NCI-H2081 (cell line): Measurements from ENCODE around the gene GASK1A.
"Not testable (repeated sequence)": the region's sequence is repeated elsewhere in the genome, so short reads cannot be mapped to it uniquely, and the experiment has no call there.

ENCODE experiments used
- DNase-seq, 2 experiments: peaks; one replicate each; lab custom pipeline; 2025; lab: John Stamatoyannopoulos, UW

GASK1A gene

DNA sequence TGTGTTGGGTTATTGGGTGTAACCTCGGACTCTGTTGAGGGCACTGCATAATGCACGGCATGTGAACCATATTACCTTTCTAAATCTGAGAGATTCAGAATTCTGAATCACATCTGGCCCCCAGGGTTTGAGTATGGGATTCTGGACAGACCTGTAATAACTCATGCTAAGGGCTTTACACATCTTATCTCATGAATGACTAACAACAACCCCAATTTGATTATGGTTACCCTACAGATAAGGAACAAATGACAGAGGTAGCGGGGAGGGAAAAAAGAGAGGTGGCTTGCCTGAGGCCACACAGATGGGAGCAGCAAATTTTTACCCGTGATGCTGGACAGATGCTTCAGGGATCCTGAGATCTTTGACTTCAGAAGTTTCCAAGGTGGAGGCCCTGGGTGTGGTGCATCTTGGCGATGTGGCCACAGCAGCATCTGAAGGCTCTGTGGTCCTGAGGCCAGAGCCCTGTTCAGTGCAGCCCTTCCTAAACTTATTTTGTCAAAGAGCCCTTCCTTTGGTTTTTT lies 83.0 kb downstream of the GASK1A start:
- no peak for DNase-seq

DNA sequence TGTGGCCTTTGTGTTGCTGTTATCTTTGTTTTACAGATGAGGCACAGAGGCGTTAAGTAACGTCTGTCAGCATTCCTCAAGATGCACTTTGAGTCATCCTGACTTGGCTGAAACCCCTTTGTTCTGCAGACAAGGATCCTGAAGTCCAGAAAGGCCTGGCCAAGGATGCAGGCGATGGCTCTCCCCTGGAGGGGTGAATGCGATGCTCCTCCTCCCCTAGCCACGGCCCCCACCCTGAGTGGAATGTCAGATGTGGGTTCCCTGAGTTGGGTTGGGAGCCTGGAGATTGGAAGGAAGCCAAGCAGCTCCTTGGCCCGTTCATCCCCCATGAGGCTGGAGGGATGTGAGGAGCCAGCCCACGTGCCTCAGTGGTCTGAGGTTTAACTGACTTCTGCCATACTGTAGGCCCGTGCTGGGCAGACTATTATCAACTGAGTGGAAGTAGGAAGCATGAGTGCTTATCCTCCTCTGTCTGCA lies 83.5 kb downstream of the GASK1A start:
- no peak for DNase-seq

DNA sequence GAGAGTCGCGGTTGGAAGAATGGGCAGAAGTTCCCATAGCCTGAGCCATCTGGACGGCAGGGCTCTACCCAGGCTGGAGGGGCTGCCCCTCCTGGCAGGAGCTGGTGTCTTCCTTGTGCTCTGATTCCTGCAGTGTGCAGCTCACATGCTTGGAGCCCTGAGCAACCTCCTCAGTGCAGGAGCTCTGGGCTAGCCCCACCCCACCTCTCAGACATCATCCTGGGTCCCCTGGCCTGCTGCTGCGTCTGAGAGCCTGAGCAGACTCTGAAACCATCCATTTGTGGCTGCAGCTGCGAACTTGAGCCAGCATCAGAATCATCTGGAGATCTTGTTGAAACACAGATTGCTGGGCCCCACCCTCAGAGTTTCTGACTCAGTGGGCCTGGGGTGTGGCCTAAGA lies 84.0 kb downstream of the GASK1A start:
- no peak for DNase-seq

DNA sequence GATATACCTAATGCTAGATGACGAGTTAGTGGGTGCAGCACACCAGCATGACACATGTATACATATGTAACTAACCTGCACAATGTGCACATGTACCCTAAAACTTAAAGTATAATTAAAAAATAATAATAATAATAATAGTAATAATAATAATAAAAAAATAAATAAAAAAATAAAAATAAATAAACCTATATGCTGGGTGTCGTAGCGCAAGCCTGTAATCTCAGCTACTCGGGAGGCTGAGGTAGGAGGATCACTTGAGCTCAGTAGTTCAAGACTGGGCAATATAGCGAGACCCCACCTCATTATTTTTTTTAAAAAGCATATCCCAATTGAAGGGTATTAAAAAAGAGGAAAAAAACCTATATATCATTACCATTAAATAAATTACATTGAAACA lies 91.6 kb downstream of the GASK1A start:
- not testable (repeated sequence) for DNase-seq

DNA sequence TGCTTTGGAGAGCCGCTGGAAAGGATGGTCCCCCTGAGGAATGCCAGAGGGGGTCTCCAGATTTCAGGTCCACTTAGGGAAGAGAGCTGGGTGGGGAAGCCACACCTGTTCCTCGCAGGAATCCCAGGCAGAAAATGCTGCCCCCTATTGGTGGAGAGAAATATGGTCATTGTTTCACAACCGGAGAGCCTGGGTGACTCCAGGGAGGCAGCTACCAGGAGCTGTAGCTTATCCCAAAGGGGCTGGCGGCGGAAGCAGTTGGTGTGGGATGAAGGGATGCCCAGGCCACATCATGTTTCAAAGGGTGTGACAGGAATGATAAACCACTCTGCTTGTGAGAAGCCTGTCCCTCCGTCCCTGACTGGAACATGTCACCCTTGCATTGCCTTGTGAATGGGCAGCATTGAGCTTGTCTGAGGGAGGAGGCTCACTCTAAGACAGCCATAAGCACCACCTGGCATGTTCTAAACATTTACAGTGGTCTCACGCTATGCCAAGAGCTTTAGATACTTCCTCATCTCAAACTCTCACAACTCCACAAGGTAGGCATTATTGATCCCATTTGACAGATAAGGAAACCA lies 92.3 kb downstream of the GASK1A start:
- DNase-seq, result no peak

DNA sequence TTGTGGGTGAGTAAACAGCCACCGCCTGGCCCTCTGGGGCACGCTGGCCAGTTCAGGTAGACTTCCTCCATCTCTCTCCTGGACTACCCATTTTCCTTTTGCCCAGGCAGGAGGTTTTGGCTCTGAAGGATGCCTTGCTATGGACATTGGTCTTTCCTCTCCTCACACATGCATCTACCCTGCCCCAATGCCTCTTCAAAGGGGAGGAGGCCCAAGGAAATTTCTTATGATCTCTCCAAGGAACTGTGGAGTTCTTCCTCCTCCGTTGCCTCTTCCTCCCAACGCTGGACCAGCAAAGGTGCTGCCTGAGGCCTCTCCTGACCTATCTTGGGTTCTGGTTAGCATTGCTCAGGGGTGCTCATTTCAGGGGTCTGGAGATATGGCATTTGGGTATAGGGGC lies 93.2 kb downstream of the GASK1A start:
- no peak for DNase-seq

DNA sequence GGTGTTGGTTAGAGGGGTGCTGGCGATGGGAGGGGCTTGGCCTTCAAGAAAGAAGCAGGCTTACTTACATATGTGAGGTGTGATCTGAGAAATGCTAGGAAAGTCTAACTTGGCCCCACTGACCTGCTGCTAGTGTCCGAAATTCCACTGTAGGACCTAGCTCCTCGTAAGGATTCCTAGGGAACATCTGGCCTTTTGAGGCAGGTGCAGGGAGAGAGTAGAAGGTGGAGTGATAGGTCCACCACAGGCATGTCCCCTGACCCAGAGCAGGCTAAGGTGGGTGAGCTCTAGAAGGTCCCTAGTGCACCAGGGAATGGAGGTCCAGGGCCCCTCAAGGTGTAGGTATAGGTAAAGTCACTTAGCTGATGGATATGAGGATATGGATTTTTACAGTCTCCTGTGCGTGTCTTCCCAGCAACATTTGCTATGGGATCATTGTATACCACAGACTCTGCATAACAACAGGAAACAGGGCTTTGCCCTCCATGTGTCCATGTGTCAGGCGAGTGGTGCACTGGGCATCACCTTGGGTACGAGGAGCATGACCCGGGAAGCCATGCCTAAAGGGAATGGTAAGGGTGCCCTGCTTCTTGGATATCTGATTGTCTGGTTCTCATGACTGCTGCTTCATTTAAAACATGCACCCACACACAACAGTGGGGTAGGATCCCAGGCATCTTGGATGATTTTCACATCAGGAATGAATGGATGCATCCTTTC lies 94.2 kb downstream of the GASK1A start:
- DNase-seq, result no peak

DNA sequence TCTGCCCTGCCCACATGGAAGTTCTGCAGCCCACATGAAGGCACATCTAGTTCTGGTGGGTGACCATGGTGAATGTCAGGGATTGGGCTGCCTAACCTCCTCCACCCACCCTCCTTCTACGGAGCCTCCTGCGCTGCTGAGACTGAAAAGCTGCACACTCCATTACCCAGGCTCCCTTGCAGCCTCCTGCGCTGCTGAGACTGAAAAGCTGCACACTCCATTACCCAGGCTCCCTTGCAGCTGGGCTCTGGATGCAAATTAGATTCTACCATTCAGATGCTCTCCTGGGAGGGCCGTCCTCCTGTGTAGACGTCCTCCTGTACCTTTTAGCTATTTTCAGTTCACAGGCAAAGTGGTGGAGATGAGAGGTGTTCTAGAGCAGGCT lies 94.7 kb downstream of the GASK1A start:
- DNase-seq, result no peak

DNA sequence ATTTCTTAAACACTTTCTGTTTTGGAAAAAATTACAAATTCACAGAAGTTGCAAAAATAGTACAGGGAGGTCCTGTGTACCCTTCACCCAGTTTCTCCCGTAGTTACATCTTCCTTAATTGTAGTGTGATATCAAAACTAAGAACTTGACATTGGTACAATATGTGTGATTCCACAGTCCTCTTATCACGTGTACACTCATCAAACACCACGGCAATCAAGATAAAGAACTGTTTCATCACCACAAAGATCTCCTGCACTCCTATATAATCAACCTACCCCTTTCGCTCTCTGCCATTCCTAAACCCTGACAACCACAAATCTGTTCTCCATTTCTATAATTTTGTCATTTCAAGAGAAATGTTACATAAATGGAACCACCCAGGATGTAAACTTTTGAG lies 95.4 kb downstream of the GASK1A start:
- no peak for DNase-seq

DNA sequence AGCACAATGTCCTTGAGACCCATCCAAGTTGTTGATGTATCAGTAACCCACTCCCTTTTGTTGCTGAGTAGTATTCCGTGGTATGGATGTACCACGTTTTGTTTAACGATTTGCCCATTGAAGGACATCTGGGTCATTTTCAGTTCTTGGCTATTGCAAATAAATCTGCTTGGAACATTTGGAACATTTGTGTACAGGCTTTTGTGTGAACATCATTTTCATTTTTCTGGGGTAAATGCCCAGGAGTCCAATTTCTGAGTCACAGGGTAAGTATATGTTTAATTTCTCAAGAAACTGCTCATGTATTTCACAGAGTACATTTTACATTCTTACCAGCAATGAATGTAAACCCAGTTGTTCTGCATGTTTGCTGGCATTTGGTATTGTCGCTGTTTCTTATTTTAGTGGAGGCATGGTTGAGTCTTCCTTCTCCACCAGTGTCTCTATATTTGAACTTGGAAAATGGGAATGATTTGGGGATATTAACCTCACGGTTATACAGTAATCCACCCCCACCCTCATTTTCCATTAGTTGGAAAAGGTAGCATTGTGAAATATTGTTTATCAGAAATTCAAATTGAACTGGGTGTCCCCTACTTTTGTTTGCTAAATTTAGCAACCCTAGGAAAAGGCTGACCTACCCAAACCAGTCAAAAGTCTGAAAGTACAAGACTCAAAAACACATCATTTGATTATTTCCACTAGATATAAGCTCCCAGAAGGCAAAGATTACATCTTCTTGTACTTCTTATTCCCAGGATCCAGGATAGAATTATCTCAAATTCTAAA lies 96.0 kb downstream of the GASK1A start:
- no peak for DNase-seq

DNA sequence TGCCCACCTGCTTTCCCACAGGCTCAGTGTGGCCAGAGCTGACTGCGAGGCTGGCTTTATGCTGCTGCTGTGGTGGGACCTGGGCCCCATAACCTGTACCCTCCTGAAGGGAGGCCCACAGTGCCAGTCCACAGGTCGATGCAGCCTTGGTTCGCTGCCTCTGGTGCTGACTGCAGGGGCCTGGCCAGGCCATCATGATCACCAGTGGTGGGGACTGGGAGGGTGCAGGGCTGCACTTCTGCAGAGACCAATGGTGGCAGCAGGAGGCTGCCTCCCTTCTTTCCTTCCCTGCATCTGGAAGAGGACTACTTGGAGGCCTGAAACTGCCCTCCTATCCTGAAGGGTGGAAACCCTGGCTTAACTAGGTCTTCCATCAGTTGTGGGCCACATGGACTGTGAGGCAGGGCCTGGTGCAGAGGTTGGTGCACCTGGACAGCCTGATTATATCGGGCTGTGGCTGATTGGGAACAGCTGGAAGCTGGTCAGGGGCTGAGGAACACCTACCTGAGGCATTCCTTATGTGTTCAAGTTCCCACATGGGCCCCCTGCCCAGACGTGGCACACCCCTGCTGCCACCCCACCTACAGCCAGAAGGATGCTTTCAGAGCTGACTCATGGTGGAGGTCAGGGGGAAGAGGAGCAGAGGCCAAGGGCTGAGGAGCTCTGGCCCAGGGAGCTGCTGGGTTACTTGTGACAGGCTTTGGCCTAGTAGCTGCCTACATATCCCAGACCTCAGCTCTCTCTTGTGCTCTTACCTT lies 97.0 kb downstream of the GASK1A start:
- DNase-seq, result no peak

DNA sequence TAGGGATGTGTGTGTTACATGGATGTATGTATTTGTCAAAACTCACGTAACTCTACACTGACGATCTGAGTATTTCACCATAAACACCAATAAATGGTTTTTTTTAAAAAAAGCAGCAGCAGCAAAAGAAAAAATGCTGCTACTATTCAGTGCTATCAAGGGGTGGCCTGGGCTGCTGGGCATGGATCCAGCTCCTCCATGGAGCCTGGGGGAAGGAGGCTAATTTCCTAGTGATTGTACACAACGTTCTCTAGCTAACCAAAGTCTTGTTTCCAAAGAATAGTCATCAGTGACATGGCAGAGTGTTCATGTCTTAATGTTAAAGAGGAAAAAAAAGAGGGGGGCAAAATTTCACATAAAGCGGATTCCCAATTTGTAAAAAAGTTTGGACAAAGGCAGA lies 97.7 kb downstream of the GASK1A start:
- peak in 1 of 2 experiments; percentile 18 for DNase-seq

DNA sequence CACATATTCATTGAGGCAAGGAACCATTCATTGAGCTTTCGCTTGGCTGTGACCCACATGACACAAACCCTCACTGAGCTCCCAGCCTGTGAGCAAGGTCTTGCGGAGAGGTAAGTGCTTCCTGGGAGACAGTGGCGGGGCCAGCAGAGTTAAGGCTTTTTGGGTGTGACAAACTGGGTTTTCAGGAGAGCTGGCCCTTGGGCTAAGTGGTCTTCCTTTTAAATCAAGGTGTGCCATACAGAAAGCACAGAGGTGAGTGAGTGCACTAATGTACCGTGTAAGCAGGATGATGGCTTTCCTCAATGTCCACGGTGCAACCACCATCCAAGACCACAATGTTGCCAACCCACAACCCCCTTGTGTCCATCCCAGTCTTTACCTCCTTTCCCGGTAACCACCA lies 98.2 kb downstream of the GASK1A start:
- DNase-seq, result no peak

DNA sequence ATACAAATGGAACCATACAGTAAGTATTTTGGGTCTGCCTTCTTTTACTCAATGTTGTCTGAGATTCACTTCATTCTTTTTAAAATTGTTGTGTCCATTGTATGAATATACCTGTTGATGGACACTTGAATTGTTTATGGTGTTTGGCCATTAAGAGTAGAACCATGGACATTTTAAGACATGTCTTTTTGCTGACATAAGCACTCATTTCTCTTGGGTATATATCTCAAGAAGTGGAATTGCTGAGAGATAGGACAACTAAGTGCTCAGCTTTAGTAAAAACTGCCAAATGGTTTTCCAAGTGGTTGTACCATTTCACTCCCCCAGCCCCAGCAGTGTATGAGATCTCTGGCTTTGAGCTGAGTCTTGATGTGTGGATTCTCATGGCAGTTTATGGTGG lies 98.6 kb downstream of the GASK1A start:
- DNase-seq, result no peak

DNA sequence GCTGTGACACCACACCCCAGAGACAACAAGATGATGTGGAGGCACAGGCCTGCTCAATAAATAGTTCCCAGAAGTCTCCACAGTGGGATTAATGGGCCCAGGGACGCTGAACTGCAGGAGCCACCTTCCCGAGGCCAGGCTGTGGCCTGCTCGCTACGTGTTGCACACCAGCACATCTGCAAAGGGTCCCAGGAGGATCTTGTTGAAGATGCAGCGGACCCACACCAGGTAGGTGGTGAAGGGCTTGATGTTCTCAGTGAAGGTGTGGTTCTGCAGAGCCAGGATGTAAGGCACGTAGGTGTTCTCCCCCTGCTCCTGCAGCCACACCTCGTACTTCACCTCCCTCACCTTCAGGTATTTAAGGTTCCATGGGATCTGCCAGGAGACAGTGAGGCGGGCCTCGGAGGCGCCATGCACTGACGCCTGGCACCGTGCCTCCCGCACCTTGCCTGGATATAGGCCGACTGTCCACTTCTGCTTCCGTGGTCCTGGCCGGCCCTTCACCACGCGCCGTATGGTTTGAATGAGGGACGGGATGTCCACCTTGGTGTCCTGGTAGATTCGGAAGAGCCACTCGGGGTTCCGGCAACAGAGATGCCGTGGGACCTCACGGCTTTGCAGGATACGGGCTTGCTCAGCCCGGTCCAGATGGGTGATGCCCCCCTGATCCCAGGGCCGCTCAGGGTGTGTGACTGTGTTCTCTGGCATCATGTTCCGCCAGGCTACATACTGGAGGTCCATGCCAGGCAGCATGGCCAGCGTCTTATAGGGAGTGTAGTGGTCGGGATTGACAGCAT lies 100.6 kb downstream of the GASK1A start:
- no peak for DNase-seq

DNA sequence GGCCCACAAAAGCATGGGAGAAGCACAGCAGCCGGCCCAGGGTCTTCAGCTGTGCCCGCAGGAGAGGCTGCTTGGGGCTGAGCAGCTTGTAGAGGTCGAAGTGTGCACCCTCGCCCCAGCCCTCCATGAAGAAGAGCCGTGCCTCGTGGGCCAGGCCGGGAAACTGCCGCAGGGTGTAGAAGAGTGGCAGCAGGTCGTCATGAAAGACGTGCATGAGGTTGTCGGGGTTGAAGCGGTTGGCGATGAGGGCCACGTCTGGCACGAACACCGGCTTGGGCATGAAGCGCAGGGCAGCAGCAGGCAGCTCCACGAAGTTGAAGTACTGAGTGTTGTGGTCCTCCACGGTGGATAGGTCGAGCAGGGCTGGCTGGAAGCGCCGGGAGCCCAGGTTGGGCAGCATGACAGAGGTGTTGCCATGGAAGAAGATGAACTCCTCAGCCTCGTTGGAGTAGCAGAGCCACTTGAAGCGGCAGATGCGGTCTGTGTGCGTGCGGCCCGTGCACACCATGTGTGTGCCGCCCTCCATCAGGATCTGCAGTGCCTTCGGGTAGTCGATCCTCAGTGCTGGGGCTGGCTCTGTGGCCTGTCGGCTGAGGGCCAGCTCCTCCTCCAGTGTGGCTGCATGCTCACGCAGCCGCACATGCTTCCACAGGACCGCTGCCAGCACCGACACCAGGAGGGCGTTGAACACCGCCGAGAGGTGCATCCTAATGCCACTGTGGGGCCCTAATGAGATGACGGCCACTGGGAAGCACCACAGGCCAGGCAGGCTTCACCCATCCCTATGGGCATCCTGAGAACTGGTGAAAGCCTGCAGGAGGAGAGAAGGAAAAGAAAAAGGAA lies 101.8 kb downstream of the GASK1A start:
- no peak for DNase-seq

DNA sequence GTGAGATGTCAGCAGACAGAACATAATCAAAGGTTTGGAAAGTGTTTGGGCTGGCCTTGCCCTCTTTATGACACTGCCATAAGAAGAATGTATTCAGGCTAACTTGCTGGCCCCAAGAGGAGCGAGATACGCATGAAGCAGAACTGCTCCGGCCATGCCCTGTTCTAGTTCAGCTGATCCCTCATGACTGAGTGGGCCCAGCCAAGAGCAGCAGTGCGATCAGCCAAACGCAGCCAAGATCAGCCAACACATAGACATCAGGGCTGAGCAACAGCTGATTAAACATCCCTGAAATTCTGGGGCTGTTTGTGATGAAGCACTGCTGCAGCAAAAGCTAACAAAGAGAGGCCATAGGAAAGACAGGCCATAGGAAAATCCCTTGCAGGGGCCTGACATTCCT lies 102.7 kb downstream of the GASK1A start:
- DNase-seq, result no peak

DNA sequence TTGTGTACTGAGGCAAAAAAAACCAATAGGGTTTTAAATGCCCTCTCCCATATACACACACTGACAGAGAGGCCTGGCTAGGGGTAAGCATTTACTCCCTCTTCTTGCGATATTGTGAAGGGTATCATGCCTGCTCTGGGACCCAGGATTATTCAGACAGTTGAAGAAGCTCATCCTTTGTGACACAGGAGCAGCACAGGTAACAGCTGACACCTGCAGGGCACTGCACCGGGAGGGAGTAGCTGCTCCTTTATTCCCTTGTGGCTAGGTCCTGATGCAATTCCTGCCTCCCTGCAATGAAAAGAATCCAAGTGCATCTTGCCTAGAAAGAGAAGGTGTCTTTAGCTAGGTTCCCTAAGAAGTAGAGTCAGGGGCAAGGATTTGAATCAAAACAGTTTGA lies 103.3 kb downstream of the GASK1A start:
- no peak for DNase-seq

DNA sequence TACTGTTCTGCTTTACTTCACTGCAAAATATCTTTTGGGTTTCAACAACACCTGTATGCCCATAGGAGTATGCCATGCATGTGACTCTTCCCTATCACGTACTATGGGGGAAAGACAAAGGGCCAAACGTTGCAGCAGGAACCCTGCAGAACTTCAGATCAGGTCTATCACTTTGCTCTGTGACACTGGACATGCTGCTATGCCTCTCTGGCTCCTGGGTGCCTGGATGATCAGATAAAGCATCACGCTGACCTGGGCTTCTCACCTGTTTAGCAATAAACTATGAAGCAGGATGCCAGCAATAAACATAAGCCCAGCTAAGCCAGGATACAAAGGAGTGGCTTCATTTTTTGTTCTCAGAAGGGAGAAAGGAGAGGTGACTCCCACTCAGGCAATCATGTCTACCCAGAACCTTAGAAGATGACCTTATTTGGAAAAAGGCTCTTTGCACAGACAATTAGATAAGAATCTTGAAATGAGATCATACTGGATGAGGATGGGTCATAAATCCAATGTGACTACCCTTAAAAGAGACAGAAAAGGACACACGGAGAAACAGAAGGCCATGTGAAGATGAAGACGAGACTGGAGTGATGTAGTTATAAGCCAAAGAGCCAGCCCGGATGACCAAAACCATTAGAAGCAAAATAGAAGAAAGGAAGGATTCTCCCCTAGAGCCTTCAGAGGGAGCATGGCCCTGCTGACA lies 107.5 kb downstream of the GASK1A start:
- no peak for DNase-seq

DNA sequence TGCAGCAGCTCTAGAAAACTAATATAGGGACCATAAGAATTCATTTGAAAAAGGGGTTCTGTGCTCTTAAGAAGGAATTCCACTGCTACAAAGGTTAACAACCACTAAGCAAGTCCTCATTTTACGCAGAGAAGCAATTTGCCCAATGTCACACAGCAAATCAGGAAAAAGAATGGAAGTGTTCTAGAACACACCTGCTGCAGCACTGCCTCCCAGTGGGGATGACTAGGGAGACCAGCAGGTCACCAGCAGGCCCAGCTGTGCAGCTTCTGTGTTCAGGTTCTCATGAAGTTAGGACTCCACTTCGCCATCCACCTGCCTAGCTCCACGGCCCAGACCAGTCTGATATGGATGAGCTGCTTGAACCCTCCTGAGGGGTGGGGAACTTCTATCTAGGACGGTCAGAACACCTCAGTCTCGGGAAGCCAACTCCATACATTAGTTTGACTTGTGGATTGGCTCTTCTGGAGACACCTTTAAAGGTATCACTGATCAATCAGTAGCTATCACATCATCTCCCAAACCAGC lies 108.2 kb downstream of the GASK1A start:
- DNase-seq, result no peak
